Liver (tissue), 3 donors: Measurements from ENCODE around the gene SNRPA.

Experiments used
- ATF3 ChIP-seq: IDR thresholded peaks from 2 replicates; pipeline ENCODE4 v1.6.1; 2016; ENCODE audit warnings: antibody characterized with exemption
- CTCF ChIP-seq: fragments of 150-350 bp; IDR thresholded peaks from 2 replicates; pipeline ENCODE4 v1.5.1; 2017; ENCODE audit warnings: improper control_type of control experiment, low read depth, low read length; ENCODE audit not compliant: missing input control
- FOXA1 ChIP-seq: IDR thresholded peaks from 2 replicates; pipeline ENCODE4 v1.6.1; 2016; ENCODE audit warnings: antibody characterized with exemption
- HNF4A ChIP-seq, 2 donors: conservative IDR thresholded peaks; 2 replicates each; pipeline ENCODE4 v1.6.1; 2016; ENCODE audit warnings: antibody characterized with exemption in 2 of 2, mild to moderate bottlenecking in 2 of 2
- HNF4G ChIP-seq: IDR thresholded peaks from 2 replicates; pipeline ENCODE4 v1.6.1; 2016; ENCODE audit warnings: antibody characterized with exemption
- JUND ChIP-seq, 2 donors: IDR thresholded peaks; 2 replicates each; pipeline ENCODE4 v1.6.1; 2016; ENCODE audit warnings: antibody characterized with exemption in 2 of 2
- MAX ChIP-seq: IDR thresholded peaks from 2 replicates; pipeline ENCODE4 v1.6.1; 2016; ENCODE audit warnings: antibody characterized with exemption
- RAD21 ChIP-seq, 2 donors: IDR thresholded peaks; 2 replicates each; pipeline ENCODE4 v1.6.1; 2016; ENCODE audit warnings: antibody characterized with exemption in 2 of 2, mild to moderate bottlenecking in 2 of 2
- REST ChIP-seq: IDR thresholded peaks from 2 replicates; pipeline ENCODE4 v1.6.1; 2016; ENCODE audit warnings: antibody characterized with exemption, mild to moderate bottlenecking
- RXRA ChIP-seq, 2 donors: IDR thresholded peaks; 2 replicates each; pipeline ENCODE4 v1.6.1; 2017 to 2018; ENCODE audit warnings: antibody characterized with exemption in 2 of 2, mild to moderate bottlenecking in 1 of 2
- SP1 ChIP-seq: IDR thresholded peaks from 2 replicates; pipeline ENCODE4 v1.6.1; 2018; ENCODE audit warnings: antibody characterized with exemption, mild to moderate bottlenecking
- TAF1 ChIP-seq: conservative IDR thresholded peaks from 2 replicates; pipeline ENCODE4 v1.6.1; 2016; ENCODE audit warnings: antibody characterized with exemption, mild to moderate bottlenecking
- YY1 ChIP-seq: IDR thresholded peaks from 2 replicates; pipeline ENCODE4 v1.6.1; 2016; ENCODE audit warnings: antibody characterized with exemption, mild to moderate bottlenecking
- donor health status: healthy.
- donor health status: healthy.

- TF ChIP-seq FOXA1 (no peak), CTCF (no peak), ATF3 (no peak), YY1 (no peak), SP1 (no peak), TAF1 (no peak), MAX (no peak), RXRA (IDR thresholded peaks at IDR 0.05) (no peak), JUND (IDR thresholded peaks at IDR 0.05) (no peak), REST (no peak), HNF4A (conservative IDR thresholded peaks at IDR 0.05) (no peak), RAD21 (IDR thresholded peaks at IDR 0.05) (no peak), HNF4G (no peak)
Measured at GRCh38 chr19:40739030-40739839, 11.8 kb upstream of the SNRPA start.
